IPS-NIHi11 (cell line): ENCODE data around the gene CIBAR2.
A peak's percentile ranks its signal among the peaks of the same experiment; 100 is the strongest.
"Not testable (repeated sequence)": the region's sequence is repeated elsewhere in the genome, so short reads cannot be mapped to it uniquely, and the experiment has no call there.

Source experiments
- DNase-seq: peaks from one replicate; pipeline ENCODE4 v3.0.0; 2012; ENCODE audit warnings: mixed read lengths, low spot score

CIBAR2 gene

DNA sequence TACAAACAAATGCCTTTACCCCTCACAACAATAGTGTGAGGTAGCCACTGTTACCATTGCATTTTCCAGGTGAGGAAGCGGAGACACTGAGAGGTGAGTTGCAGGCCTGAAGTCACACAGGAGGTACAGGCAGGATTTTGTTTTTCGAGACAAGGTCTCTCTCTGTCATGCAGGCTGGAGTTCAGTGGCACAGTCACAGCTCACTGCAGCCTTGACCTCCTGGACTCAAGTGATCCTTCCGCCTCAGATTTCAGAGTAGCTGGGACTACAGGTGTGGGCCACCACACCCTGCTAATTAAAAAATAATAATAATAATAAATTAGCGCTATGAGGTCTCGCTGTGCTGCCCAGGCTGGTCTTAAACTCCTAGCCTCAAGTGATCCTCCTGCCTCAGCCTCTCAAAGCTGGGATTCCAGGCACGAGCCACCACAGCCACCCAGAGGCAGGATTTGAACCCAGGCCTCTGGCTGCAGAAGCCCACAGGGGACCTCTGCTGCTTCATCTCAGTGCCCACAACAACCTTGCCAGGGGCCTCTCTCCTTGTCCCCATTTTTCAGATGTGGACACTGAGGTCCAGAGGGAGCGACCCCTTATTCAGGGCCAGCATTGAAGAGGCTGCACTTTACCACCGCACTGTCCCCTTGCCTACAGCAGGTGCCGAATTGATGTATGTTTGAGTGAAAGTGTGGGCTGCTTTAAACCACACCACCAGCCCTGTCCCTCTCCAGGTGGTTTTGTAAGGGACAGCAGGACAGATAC lies 16.0 kb upstream of the CIBAR2 start:
- DNase-seq = no peak

DNA sequence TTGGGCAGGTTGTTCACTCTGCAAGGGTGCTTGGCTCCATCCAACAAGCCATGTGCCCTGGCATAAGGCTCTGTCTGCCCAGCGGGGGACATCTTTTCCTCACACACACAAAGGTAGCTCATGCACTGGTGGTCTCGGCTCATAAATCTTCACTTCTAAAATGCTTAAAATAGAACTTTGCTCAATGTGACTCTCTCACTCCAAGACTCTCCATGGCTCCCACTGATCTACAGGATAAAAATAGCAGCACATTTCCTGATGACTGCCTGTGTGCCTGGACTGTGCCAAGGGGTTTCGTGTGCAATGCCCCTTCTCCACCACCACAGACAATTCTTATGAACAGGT lies 15.1 kb upstream of the CIBAR2 start:
- DNase-seq = no peak

DNA sequence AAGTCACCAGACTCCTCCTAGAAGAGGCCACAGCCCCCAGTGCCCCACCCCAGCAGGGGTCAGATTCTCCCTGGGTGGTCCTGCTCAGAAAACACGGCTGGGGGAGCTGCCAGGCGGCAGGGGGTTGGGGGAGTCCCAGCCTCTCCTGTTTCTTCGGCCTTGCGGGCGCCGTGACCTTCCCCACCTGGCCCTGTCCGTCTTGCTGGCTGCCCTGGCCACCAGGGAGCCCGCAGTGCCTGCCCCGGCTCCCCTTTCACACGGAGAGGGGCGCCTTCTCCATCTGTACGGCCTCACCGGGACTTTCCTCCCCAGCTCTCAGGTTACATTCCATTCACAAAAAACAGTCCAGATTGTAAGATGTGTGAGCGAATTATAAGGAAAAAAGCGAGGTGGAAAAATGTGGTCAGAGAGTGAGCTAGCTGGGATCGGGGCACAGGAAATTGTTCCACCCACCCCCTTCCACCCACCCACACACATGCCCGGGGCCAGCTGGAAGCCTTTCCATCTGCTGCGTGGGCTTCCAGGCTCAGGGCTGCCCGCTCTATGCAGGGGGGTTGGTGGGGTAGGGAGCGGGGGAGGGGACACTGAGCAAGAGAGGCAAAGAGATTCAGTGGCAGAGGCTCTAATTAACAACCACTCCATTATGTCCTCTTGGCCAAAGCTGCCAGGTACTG lies 14.6 kb upstream of the CIBAR2 start:
- DNase-seq = peak; percentile 86

DNA sequence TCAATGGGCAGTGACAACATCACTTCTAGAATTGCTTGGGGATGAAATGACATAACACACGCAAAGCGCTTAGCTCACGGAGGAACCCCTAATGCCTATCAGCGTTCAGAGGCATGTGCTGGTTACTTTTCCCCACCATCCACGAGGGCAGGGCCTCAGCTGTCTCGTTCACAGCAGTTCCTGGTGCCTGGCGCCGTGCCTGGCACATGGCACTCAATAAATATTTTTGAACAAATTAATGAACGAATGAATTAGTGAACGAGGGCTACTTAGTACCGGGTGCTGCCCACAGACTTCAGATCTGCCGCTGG lies 14.1 kb upstream of the CIBAR2 start:
- no peak for DNase-seq

DNA sequence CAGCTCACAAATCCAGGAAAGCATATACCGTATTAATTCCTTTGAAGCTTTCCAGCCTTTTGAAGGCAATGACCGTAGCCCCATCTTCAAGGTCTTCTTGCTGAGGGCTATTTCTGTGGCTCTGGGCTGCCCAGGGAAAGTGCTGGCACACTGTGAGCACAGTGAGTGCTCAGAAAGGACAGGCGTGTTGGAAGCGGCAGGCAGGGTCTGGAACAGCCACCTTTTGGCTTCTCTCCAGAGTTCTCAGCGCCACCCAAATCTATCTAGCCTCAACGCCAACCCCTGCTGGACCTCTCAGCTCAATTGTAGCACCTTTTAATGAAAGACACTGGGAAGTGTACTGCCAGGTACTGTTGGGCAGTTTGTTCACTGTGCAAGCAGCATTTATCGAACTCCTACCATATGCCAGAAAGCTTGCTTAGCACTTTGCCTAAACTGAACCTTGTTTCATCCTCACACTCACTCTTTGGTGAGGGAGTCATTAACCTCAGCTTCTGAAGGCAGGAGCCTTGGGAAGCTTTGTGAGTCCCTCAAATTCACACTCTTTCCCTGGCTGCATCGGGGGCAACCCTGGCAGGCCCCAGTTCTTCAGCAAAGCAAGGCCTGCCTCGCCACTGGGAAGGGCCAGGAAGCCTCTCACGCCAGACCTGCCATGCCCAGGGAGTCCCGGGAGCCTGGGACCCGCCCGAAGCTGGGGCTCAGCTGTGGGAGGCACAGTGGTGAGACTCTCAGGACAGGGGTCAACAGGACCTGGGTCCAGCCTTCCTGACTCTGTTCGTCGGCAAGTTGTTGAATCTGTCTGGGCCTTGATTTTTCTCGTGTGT lies 13.5 kb upstream of the CIBAR2 start:
- DNase-seq = no peak

GRCh38 chr16:85124636-85125346 lies 12.5 kb upstream of the CIBAR2 start:
- no peak for DNase-seq

GRCh38 chr16:85123891-85124635 lies 11.8 kb upstream of the CIBAR2 start:
- DNase-seq = no peak

GRCh38 chr16:85123441-85123840 lies 11.2 kb upstream of the CIBAR2 start:
- not testable (repeated sequence) for DNase-seq

DNA sequence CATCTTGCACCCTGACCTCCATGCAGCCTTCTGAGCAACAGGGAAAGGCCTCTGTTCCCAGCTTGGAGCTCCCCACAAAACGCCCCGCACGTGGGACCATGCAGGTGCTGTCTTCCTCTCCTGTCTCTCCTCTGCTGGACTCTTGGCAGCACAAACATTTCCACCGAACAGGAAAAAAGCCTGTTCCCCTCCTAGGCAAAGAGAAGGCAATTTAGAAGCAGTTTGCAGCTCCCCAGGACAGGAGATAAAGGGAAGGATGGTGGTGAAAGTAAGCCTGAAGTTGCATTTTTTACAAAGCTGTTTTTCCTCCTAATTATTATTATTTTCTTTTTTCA lies 7.7 kb upstream of the CIBAR2 start:
- no peak for DNase-seq

DNA sequence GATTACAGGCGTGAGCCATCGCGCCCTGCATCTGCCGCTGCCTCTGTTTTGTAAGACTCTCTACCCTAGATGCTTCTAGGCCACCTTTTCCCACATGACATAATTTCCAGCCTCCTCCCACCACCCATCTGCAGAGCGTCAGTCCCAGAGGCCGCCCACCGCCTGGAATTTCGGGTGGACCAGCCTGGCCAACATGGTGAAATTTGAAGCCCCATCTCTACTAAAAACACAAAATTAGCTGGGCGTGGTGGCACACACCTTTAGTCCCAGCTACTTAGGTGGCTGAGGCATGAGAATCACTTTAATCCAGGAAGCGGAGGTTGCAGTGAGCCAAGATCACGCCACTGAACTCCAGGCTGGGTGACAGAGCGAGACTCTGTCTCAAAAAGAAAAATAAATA lies 5.1 kb upstream of the CIBAR2 start:
- DNase-seq = no peak

DNA sequence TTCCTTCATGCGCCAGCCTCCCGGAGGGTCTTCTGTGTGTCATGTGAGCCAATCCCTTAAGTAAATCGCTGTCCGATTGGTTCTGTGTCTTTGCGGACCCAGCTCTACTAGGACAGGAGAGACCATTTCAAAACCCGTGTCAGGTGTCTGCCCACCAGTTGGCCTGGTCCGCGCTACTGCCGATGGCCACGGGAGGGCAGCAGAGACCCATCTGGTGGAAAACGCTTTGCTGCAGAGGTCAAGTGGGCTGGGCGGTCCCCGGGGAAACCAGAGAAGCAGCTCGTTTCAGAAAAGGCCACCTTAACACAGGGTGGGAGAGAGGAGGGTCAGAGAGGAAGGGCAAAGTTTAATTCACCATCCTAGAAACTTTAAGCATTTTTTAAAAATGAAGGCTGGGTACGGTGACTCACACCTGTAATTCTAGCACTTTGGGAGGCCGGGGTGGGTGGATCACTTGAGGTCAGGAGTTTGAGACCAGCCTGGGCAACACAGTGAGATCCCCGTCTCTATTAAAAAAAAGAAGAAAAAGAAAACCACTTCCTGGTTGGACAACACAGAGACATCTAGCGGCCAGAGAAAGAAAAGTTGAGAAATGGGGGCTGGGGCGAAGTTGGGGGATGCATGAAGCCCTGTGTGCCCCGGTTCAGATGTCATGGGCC lies 2.8 kb upstream of the CIBAR2 start:
- peak; percentile 95 for DNase-seq

- DNase-seq = no peak
Measured at GRCh38 chr16:85113913-85114312, 1.6 kb upstream of the CIBAR2 start.

GRCh38 chr16:85113168-85113733 lies 979 bp upstream of the CIBAR2 start:
- DNase-seq = no peak

DNA sequence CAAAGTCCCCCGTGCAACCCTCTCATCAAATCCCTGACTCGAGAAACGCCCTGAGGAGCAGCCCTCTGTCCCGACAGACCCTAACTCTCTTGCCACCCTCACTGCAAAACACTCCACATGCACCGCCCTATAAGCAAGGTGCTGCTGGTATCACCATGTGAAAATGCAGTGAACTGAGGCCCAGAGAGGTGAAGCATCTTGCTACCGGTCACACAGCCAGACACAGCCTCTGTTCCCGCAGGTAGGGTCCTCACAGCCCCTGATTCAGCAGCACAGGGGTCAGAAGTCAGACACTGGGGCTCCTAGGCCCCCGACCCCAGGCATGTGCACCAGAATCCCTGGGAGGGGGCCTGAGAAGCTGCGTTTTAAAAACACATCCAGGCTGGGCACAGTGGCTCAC lies 1.1 kb downstream of the CIBAR2 start:
- no peak for DNase-seq

DNA sequence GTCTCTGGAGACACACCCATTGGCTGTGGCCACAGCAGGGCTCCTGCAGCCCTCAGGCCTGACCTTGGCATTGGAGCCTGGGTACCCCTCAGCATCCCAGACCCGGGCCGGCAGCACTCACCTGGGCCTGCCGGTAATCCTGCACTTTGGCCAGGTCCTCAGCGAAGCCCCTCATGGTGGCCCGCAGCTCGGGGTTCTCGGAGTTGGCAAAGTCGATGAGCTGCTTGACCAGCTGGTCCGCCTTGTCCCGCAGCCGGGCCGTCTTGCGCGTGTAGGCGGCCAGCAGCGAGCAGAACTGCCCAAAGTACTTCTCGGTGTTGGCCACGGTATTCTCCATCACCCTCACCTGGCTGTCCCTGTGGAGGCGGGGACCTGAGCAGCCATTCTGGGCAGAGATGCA lies 2.2 kb downstream of the CIBAR2 start:
- no peak for DNase-seq

DNA sequence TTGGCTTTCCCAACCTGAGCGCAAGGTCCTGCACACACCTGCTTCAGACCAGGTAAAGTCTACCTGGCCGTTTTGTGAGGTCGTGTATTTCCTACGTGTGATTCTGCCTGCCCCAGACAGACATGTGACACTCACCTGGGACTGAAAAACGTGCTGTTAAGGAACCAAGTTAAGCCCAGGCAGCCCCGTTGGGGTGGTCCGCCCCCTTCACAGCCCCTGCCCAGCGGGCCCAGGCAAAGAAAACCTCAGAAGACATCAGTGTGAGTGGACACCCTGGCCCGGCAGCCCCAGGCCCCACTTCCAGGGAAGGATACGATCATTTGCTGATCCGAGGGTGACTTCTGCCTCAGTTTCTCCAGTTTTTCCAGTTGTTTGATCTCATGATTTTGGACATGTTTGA lies 4.7 kb downstream of the CIBAR2 start:
- no peak for DNase-seq

- no peak for DNase-seq
Measured at GRCh38 chr16:85107083-85107482, 5.2 kb downstream of the CIBAR2 start.

DNA sequence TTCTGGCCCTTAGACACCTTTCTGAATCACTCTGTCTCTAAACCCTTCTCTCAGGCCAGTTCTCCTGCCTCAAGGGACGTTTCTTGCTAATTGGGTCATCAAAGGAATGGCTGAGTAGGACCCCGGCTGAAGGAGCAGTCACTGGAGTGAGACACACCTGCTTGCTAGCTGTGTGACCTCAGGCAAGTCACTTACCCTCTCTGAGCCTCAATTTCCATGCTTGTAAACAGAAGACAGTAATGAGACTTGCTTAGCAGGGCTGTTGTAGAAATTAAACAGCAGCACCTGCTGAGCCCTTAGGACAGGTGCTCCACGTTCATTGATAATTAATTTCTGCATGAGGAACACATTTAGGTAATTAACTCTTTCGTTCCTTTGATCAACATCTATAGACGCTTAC lies 6.8 kb downstream of the CIBAR2 start:
- DNase-seq = no peak

- no peak for DNase-seq
Measured at GRCh38 chr16:85104821-85105391, 7.4 kb downstream of the CIBAR2 start.

- DNase-seq = no peak
Measured at GRCh38 chr16:85104147-85104546, 8.1 kb downstream of the CIBAR2 start.
